Amniotic stem cell (primary cell): ENCODE data around the gene LIMCH1.

Source experiments
- DNase-seq: peaks from one replicate; lab custom pipeline; 2025; lab: John Stamatoyannopoulos, UW

LIMCH1 gene

DNA sequence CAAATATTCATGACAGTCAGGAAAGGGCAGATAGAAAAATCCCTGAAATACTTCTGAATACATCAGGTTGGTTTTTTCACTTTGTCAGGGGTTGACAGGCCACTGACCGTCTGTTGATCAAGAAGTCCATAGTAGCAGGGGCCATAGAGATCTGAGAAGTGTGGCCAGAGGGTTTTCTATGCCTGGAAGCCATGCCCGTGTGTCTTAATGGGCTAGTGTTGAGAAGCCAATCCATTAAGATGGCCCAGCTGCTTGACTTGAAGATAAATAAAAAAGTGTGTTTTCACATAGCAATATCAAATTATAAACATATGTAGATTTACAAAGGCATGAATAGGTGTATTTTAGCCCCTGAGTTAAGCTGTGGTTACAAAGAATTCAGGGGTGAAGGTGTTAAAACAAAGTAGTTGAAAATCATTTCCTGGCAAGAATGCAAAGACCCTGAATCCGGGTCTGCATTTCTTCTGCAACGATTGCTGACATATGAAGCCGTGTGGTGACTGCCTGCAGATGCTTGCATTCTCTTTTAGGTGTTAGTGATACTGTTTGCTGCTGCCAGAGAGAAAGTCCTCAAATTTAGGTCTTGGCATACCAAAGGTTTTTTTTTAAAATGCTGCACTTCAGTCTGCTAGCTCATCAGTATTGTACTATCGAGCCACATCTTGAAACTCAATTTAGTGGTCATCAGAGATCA, 9.3 kb upstream of the LIMCH1 start:
- DNase-seq: no peak

DNA sequence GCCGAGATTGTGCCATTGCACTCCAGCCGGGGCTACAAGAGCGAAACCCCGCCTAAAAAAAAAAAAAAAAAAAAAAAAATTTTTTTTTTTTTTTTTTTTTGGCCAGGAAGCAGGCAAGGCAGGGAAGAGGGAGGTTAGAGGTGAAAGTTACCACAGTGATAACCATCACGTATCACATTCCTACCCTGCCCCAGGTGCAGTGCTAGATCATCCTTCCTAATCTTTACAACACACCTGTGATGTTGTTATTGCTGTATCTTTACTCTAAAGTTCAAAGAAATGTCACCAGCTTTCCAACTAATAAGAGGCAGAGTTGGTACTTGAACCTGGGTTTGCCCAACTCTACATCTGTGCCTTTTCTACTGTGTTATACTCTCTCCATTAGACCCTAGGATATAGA, 7.2 kb upstream of the LIMCH1 start:
- no peak for DNase-seq

DNA sequence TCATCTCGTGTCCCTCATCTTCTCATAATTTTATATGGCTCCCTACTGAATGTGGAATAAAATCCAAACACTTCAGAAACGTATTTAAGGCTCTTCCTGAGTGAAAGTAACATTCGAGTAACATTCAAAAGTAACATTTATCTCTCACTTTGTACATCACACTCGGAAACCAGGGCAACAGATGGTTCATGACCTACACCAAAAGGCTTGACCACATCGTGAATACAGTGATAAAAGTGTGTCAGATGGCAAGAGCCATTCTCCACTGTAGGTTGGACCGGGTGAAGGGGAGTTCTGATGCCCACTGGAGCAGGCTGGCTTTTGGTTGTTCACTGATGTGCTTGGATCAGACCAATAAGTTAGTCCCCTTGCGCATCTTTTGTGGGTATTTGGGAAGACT, 5.6 kb upstream of the LIMCH1 start:
- no peak for DNase-seq

- DNase-seq: no peak
Observed at GRCh38 chr4:41532882-41533281, 5.1 kb upstream of the LIMCH1 start.

DNA sequence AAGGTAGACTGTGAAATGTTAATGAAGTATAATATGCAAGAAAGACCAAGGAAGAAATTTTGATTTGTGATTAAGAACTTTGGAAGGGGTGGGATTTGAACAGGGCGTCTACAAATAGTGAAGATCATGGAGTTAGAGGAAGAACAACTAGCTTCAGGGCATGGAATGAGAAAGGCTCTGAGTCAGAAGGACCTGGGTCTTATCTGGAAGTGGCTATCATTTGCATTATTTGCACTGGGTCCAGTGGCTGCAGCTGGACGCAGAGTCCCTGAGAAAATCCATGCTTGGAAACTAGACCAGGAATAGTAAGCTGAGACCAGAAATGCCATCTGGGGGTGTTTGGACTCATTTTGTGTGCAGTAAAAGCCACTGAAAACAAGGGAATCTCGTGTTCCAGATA, 4.3 kb upstream of the LIMCH1 start:
- no peak for DNase-seq

GRCh38 chr4:41534404-41534803, 3.6 kb upstream of the LIMCH1 start:
- DNase-seq: no peak

DNA sequence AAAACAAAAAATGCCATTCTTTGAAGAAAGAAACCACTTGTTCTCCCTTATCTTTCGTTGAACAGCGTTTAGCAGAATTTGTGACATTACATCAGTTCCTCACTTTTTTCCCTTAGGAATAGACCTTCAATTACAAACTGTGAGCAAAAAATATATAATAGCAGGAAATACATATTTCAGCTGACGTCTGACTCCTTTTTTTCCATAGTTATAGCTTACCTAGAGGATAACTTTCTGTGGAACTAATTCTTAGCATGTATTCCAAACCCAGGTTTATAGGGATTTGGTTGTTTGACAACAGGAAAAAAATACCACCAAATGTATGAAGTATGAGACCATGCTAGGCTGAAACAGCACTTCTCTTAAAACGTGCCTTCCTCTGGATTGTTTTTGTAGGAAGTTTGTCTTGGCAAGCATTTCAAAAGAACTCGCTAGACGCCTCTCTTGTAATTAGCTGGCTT, 2.0 kb upstream of the LIMCH1 start:
- no peak for DNase-seq

GRCh38 chr4:41537292-41537890, 566 bp upstream of the LIMCH1 start:
- DNase-seq: no peak

DNA sequence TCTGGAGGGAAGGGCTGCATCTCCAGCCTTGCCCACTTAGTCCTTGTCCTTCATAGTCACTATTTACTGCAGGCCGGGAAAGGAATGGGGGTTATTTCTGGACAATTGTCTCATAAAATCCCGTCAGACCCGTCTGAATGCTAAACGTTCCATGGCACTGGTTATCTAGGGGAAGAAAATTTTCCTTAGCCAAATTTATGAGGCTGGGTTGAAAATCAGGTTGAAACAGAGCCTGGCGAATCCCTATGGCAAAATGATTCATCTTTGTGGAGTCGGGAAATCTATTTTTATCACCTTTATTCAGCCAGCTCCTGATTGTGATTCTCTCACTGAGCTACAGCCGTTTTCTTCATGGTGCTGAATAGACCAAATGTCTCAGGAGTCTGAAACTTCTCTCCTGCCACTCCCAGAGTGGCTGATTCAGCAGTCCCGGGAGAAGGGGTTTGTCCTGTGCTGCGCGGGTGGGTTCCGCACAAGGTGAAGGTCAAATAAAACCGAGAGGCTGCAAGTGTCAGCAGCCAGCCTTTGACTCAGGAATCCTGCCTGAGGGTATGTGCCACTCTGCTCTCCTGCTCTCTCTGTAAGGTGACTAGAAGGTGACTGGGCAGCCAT, 1.0 kb downstream of the LIMCH1 start:
- no peak for DNase-seq

DNA sequence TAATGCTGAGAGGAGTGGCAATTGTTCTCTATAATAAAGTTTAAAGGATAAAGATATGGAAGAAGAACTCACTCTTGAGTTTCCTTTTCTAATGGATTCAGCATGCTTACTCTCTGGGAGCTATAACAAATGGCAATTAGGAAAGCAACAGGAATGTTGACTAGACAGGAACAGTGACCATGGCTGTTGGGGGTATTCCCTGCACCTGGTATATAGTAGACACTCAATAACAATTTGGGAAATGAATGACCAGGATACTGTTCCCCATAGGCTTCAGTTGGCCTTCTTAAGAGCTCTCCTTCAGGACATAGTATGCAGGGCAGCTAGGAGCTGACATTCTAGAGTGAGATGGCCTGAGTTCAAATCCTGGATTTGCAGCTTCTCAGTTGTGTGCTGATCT, 1.8 kb downstream of the LIMCH1 start:
- no peak for DNase-seq

GRCh38 chr4:41540687-41541086, 2.7 kb downstream of the LIMCH1 start:
- no peak for DNase-seq

GRCh38 chr4:41541687-41542094, 3.7 kb downstream of the LIMCH1 start:
- no peak for DNase-seq

- no peak for DNase-seq
Observed at GRCh38 chr4:41542526-41543275, 4.7 kb downstream of the LIMCH1 start.

DNA sequence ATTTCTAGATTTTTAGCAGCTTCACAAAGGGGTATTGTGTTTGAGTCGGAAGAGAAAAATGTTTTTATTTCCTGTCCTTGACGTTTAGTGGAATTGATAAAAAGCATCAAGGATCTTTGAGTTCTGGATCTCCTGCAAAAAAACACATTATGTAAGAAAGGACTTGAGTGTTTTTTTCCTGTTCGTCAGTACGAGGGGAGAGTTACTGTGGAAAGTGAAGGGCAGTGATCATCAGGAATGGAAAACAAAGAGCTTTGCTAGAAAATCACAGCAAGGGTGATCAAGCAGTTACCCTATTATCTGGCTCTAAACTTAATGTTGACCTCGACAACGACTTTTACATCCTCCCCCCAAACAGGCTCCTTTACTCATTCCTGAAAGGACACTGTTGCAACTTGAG, 7.3 kb downstream of the LIMCH1 start:
- DNase-seq: no peak

GRCh38 chr4:41546638-41547037, 8.7 kb downstream of the LIMCH1 start:
- DNase-seq: no peak

DNA sequence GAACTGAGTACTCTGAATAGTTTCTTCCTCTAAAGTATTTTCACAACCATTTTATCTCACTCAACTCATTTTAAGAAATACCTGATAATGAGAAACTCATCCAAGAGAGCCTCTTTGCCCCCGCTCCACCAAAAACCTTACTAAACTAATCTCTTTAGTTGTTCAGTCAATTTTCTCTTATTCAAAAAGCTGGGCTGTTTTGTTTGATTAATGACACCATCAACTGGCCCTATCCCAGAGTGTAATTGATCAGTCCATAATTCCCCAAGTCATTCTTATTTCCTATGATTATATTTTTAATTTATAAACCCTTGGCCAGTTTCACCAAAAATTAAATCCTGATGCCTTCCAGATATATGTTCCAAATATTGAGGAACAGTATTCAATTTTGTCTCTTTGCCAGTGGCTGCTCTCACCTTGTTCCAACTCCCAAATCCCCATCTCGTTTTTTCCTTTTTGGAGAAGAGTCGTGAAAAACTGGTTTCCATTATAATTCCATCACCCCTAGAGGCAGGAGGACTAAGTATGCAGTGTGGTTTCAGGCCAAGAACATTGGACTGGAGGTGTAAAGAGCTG, 10.4 kb downstream of the LIMCH1 start:
- DNase-seq: no peak

DNA sequence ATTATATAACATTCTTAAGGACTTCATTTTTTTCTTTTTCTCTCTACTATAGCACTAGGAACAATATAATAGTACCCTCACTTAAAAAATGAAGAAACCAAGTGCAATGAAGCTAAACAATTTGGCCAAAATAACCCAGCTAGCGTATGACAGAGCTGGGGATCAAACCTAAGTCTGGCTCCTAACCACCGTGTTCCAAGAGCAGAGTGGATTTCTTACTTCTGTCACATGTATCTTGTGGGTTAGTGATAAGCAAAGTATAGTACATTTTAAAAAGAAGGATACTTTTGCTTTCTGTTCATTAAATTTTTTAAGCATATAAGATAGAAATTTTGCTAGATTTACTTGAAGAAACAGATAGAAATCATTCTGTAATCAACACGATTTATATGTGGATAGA, 11.5 kb downstream of the LIMCH1 start:
- DNase-seq: no peak

DNA sequence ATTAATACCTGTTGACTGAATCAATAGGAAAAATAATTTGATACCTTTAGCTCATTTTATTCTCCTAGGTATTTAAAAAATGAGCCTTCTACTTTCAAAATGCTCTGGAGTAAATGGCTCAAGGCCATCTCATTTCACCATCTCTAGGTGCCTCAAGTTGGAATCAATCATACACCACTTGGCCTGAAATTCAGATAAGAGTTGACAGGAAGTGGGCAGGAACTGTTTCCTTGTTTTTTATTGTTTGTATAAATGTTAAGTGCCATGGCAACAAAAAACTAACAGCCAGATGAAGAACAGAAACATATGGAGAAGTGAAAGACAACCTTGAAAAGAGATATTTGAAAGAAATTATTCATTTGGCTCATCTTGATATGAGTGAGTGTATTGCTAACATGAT, 12.4 kb downstream of the LIMCH1 start:
- no peak for DNase-seq

- no peak for DNase-seq
Observed at GRCh38 chr4:41551536-41551935, 13.6 kb downstream of the LIMCH1 start.

- no peak for DNase-seq
Observed at GRCh38 chr4:41554905-41555304, 16.9 kb downstream of the LIMCH1 start.

GRCh38 chr4:41556526-41556925, 18.6 kb downstream of the LIMCH1 start:
- DNase-seq: no peak

GRCh38 chr4:41559940-41560516, 22.1 kb downstream of the LIMCH1 start:
- no peak for DNase-seq
